Right ventricle myocardium superior (tissue), 1 donor: Measurements from ENCODE around the gene PTCD2. TPM values are rescaled to one million over a fixed set of nuclear protein-coding genes. Genes with fewer than 3 reads are reported as not detected.

ENCODE experiments used
- ATAC-seq: fragments of 200-7000 bp; cut with Tn5 transposase; one replicate; pipeline ENCODE4 v1.9.1; 2020; ENCODE audit warnings: mild to moderate bottlenecking; ENCODE audit not compliant: poor library complexity
- DNase-seq: peaks from one replicate; pipeline ENCODE4 v3.0.0-alpha.2; 2020
- intact Hi-C: fragments of 100-400 bp; cut with DNase I; formaldehyde crosslinking; loops from one replicate; pipeline ENCODE4 v1.11.2; 2022
- total RNA-seq: library from RNA; stranded (reverse); fragmentation: NEBNext Ultra II Directional; extraction: Animal tissue kit (Norgen Biotek cat#: 25700); gene quantifications from one replicate; pipeline ENCODE4 v1.2.1, GENCODE V29; 2021
- donor health status: DM: no; HTN: yes; CAD: no; lungs with severe emphysema.

PTCD2 gene
- total RNA-seq, 1 donor from 2014 or later = 18.6 TPM

- DNase-seq (no peak), ATAC-seq (no peak)
- intact Hi-C loops = no loop called here
Observed at GRCh38 chr5:72326306-72326649, 6.1 kb downstream of the PTCD2 start.

GRCh38 chr5:72328172-72328571 is 8.0 kb downstream of the PTCD2 start:
- DNase-seq = peak; percentile 78
- intact Hi-C loops = no loop called here
- ATAC-seq = peak; percentile 92

DNA sequence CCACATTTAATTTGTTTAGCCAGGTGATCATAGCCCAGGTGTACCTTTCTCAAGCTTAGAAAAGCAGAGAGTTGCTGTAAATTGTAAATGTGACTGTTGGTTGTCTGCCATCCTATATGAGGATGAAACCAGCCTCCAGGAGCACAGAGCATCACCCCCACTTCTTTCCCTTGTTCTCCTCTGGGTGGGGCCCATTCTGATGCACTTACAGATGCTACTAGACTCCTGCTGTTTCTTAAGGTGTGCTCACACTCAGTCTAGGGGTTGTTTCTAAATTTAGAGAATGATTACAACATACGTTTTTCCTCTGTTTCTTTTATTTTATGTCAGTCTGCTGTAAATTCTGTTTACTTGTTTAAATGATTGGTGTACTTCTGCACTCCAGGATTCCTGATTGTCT is 10.5 kb downstream of the PTCD2 start:
- intact Hi-C loops = no loop called here
- DNase-seq (no peak), ATAC-seq (no peak)

GRCh38 chr5:72337159-72337558 is 17.0 kb downstream of the PTCD2 start:
- ATAC-seq (peak; percentile 51), DNase-seq (no peak)
- intact Hi-C loops = no loop called here

GRCh38 chr5:72338689-72339209 is 18.6 kb downstream of the PTCD2 start:
- intact Hi-C loops = no loop called here
- no peak for DNase-seq
- no peak for ATAC-seq

- DNase-seq (no peak), ATAC-seq (no peak)
- intact Hi-C loops = no loop called here
Observed at GRCh38 chr5:72346398-72346797, 26.2 kb downstream of the PTCD2 start.

DNA sequence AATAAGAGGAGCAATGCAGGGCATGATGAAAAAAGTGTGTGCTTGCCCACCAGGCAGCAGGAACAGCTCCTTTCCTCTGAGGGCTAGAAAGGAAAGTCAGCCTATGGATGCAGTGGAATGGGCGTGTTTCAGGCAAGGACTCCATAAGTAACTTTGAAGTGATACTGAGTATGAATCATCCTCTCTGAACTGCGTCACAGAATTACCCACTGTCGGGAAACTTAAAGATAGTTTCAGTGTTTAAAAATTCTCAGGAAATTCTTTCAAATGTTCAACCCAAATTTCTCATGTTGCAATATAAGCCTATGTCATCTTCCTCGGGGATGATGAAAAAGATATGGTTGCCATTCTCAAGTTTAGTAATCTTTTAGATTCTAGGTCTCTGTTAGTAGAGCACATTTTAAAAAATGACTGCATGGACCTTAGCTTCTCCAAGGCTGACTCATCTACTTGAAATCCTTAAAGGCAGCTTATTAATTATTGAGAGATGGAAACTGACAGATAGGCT is 27.7 kb downstream of the PTCD2 start:
- no peak for ATAC-seq
- DNase-seq = no peak
- intact Hi-C loops = no loop called here

- ATAC-seq = no peak
- intact Hi-C loops = no loop called here
- DNase-seq = no peak
Observed at GRCh38 chr5:72351376-72351775, 31.2 kb downstream of the PTCD2 start.

DNA sequence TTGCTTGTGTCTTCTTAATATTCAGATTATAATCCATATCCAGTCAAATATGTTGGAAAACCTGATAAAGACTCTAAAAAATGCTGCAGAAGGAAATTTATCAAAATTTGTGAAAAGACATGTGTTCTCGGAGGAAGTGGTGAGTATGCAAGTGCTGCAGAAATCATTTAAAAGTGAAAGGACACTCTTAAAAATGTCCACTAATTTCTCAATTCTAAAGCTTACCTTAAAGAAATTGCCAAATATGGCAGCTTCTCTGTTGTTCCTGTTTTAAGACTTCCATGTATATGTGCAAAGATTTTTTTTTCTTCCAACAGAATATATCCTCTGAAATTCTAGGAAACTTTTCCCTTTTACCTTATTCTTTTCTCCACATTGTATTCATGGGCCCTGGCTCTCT is 32.4 kb downstream of the PTCD2 start:
- intact Hi-C loops = no loop called here
- no peak for ATAC-seq
- no peak for DNase-seq

DNA sequence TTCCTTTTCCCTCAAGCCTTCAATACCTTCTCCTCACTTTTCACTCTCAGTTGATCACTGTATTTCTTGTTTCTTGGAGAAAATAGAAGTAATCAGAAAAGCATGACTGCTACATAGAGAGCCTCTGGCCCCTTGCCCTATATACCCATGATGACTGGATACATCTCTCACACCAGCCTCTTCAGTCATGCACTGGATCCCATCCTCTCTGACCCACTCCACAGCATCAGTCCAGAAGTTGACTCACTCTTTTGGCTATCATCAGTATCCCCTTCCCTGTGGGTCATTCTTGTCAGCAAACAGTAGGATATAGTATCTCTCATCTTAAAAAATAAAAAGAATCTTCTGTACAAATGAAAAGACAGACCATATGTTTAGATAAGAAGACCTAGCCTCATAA is 32.9 kb downstream of the PTCD2 start:
- intact Hi-C loops = no loop called here
- DNase-seq = no peak
- ATAC-seq = no peak

GRCh38 chr5:72355706-72356299 is 35.6 kb downstream of the PTCD2 start:
- peak; percentile 72 for ATAC-seq
- intact Hi-C loops = no loop called here

GRCh38 chr5:72356361-72356760 is 36.2 kb downstream of the PTCD2 start:
- no peak for ATAC-seq
- no peak for DNase-seq
- intact Hi-C loops = no loop called here

More at GRCh38 chr5:72355706-72356299, 35.6 kb downstream of the PTCD2 start:
- DNase-seq = peak; percentile 40

DNA sequence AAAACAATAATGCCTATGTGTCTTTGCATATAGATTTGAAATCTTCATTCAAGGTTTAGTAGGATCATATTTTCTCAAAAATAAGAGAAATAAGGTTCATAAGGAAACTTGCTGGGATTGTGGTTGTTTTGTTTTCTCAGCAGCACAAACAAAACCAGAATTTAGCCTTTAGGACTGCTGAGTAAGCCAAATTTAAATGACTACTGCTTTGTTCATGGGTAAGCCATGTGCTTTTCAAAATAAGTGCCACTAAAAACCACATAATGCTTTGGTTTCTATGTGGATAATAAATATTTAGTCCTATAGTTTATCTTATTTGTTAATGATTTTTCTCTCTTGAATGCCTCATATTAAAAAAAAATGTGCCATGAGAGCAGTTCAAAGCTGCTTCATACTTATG is 38.8 kb downstream of the PTCD2 start:
- intact Hi-C loops = no loop called here
- DNase-seq (no peak), ATAC-seq (no peak)

GRCh38 chr5:72359886-72360285 is 39.7 kb downstream of the PTCD2 start:
- intact Hi-C loops = no loop called here
- DNase-seq (no peak), ATAC-seq (no peak)

GRCh38 chr5:72363166-72363802 is 43.1 kb downstream of the PTCD2 start:
- ATAC-seq (no peak), DNase-seq (no peak)
- intact Hi-C loops = no loop called here

GRCh38 chr5:72364171-72364570 is 44.0 kb downstream of the PTCD2 start:
- ATAC-seq (no peak), DNase-seq (no peak)
- intact Hi-C loops = no loop called here

GRCh38 chr5:72364951-72365350 is 44.8 kb downstream of the PTCD2 start:
- intact Hi-C loops = no loop called here
- ATAC-seq (no peak), DNase-seq (no peak)

DNA sequence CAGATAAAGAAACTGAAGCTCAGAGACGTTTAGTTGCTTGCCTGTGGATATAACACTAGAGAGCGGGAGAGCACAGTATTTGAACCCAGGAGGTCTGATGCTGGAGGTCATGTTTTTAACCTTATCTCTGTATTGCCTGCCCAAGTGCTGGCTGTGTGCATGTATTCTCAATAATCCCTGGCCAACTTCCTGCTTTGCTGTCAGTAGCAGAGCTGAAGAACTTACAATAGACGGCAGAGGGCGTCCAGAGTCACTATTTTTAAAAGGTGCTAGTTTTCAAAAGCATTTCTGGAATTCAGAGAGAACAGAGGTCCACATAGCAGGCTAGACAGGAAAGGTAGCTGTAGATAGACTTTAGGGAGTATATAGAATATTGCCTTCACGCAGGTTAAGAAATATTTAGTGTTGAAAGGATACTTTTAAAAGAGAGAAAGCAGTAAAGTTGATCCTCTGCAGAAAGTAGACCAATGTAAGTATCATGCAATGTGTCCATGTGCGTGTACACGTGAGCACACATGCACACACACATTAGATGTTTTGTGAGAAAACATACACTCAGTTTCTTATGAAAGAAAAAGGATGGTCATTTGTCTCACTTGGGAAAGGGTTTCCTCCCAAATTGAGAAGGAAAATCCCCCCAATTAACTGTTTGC is 46.3 kb downstream of the PTCD2 start:
- intact Hi-C loops = loop anchor here (2.0 kb wide), 1 partner anchor 158 kb away; no protein-coding TSS in a partner anchor
- DNase-seq = peak; percentile 54
- ATAC-seq = peak; percentile 93

- intact Hi-C loops = no loop called here
- no peak for DNase-seq
- no peak for ATAC-seq
Observed at GRCh38 chr5:72368271-72368670, 48.1 kb downstream of the PTCD2 start.

DNA sequence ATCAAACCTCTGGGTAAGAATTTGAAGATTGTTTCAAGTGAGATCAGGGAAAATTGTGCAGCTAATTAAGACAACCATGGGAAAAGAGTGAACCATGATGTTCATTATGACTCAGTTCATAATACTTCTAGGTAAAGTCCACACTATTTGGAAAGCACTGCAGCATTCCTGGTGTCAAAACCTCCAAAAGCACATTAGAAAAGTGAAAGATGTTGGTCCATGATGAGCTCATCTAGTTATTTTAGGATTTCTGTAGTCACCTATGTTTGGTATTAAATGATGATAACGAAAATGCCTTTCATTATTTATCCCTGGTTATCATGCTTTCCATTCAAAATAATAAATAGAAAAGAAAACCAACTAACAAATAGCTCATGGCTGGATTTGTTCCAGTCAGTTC is 49.1 kb downstream of the PTCD2 start:
- ATAC-seq = no peak
- intact Hi-C loops = no loop called here
- no peak for DNase-seq
